Neural crest cell (in vitro differentiated cells): ENCODE results near the gene SLC2A5. TPM values are rescaled to one million over a fixed set of nuclear protein-coding genes. Genes with fewer than 3 reads are reported as not detected.
A peak's percentile ranks its signal among the peaks of the same experiment; 100 is the strongest.

Experiments used
- DNase-seq: peaks from one replicate; pipeline ENCODE4 v3.0.0; 2021; ENCODE audit warnings: low read depth, mixed read lengths, low spot score
- H3K27ac Mint-ChIP-seq: one replicate; pipeline ENCODE4 v1.8.0; 2021; ENCODE audit warnings: mild to moderate bottlenecking, mixed read lengths; ENCODE audit not compliant: unreplicated experiment
- H3K27me3 Mint-ChIP-seq: 2 replicates; pipeline ENCODE4 v1.8.0; 2021; ENCODE audit warnings: low read depth, mild to moderate bottlenecking, mixed read lengths
- H3K36me3 Mint-ChIP-seq: 2 replicates; pipeline ENCODE4 v1.8.0; 2021; ENCODE audit warnings: low read depth, mild to moderate bottlenecking, mixed read lengths
- H3K4me1 Mint-ChIP-seq: 2 replicates; pipeline ENCODE4 v1.8.0; 2021; ENCODE audit warnings: mixed read lengths
- H3K4me3 Mint-ChIP-seq: one replicate; pipeline ENCODE4 v1.8.0; 2021; ENCODE audit warnings: mild to moderate bottlenecking, mixed read lengths
- H3K9me3 Mint-ChIP-seq: 2 replicates; pipeline ENCODE4 v1.8.0; 2021; ENCODE audit warnings: mixed read lengths
- total RNA-seq: library from RNA; stranded (reverse); gene quantifications from 2 replicates; pipeline ENCODE4 v1.2.1, GENCODE V29; 2021
- TF ChIP-seq, protein P1 (sequence below): fragments of 200-600 bp; sonication (generic); conservative IDR thresholded peaks from 2 replicates; pipeline ENCODE4 v1.5.0; 2021; ENCODE audit warnings: antibody characterized with exemption, mild to moderate bottlenecking

SLC2A5 gene
- total RNA-seq, 1 donor from 2014 or later = not detected

DNA sequence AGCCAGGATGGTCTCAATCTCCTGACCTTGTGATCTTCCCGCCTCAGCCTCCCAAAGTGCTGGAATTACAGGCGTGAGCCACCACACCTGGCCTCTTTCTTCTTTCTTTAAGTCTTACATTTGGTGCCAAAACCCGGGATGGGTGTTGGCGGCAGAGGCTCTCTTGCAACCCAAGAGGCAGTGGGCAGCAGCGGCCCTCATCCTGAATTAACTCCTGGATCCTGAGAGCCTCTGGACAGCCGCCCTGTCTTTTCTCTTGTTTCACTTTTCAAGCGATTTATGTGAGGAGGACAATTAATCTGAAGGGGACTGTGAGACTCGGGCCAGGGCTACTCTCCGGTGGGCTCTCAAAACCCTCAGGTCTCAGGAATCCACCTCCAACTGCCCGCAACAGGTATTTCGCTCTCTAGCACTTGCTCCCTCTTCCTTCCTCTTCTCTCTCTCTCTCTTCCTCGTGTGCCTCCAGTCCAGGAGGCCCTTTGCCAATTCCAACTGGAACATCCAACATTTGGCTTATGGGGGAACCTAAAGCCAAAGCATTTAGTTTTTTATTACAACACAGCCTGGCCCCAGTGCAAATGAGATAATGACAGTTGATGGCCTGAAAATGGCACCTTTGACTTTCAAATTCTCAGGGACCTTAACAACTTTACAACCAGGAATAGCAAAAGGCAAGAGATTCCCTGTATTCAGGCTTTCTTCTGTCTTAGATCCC, 18.1 kb upstream of the SLC2A5 start:
- peaks cover 2% of the 10 kb centered on the region for H3K9me3 Mint-ChIP-seq
- TF ChIP-seq, protein P1, sequence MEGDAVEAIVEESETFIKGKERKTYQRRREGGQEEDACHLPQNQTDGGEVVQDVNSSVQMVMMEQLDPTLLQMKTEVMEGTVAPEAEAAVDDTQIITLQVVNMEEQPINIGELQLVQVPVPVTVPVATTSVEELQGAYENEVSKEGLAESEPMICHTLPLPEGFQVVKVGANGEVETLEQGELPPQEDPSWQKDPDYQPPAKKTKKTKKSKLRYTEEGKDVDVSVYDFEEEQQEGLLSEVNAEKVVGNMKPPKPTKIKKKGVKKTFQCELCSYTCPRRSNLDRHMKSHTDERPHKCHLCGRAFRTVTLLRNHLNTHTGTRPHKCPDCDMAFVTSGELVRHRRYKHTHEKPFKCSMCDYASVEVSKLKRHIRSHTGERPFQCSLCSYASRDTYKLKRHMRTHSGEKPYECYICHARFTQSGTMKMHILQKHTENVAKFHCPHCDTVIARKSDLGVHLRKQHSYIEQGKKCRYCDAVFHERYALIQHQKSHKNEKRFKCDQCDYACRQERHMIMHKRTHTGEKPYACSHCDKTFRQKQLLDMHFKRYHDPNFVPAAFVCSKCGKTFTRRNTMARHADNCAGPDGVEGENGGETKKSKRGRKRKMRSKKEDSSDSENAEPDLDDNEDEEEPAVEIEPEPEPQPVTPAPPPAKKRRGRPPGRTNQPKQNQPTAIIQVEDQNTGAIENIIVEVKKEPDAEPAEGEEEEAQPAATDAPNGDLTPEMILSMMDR = no peak
- H3K36me3 Mint-ChIP-seq = peaks cover 3% of the 10 kb centered on the region
- H3K4me3 Mint-ChIP-seq = no peak overlapping the region
- H3K4me1 Mint-ChIP-seq = no peaks in the 10 kb centered on the region
- H3K27me3 Mint-ChIP-seq = peaks cover 4% of the 10 kb centered on the region
- no peak for DNase-seq
- peak overlapping the region; percentile 54 for H3K27ac Mint-ChIP-seq

DNA sequence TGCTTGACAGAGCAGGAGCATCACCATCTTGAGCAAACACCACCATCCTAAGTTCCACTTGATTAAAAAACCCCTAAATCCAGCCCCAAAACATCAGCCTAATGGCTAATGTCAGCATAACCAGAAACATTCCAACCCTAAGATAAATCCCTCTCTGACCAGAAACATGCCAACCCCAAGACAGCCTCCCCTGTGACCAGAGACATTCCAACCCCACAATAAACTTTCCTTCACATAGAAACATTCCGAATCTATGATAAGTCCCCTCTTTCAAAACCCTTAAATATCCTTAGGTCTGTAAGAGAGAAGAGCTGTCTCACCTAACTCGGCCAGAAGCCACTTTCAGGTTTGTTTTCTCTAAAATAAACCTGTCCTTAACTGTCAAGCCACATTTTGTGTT, 17.4 kb upstream of the SLC2A5 start:
- H3K4me3 Mint-ChIP-seq = no peak overlapping the region

DNA sequence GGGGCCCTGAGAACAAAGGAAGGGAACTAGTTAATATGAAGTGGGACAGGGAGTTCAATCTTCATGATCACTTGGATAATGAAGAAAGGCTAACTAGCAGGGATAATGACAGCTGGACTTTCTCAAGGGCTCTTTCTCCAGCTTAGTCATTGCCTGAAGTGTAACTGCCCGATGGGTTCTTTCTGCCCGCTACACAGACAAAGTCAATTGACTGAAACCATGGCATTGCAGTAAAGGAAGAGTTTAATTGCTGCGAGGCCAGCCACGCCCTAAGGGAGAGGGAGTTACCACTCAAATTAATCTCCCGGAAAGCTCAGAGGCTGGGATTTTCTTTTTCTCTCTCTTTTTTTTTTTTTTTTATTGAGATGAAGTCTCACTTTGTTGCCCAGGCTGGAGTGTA, 16.6 kb upstream of the SLC2A5 start:
- DNase-seq = no peak
- Mint-ChIP-seq H3K4me1 (no peaks in the 10 kb centered on the region), H3K9me3 (peaks cover 2% of the 10 kb centered on the region), H3K4me3 (no peak overlapping the region), H3K36me3 (peaks cover 3% of the 10 kb centered on the region), H3K27ac (no peak overlapping the region), H3K27me3 (peaks cover 4% of the 10 kb centered on the region)
- TF ChIP-seq, protein P1 = no peak

More for the DNA sequence above, 17.4 kb upstream of the SLC2A5 start:
- no peak for DNase-seq
- TF ChIP-seq, protein P1 = no peak
- peaks cover 4% of the 10 kb centered on the region for H3K27me3 Mint-ChIP-seq
- no peak overlapping the region for H3K27ac Mint-ChIP-seq
- no peaks in the 10 kb centered on the region for H3K4me1 Mint-ChIP-seq
- peaks cover 3% of the 10 kb centered on the region for H3K36me3 Mint-ChIP-seq
- peaks cover 2% of the 10 kb centered on the region for H3K9me3 Mint-ChIP-seq

DNA sequence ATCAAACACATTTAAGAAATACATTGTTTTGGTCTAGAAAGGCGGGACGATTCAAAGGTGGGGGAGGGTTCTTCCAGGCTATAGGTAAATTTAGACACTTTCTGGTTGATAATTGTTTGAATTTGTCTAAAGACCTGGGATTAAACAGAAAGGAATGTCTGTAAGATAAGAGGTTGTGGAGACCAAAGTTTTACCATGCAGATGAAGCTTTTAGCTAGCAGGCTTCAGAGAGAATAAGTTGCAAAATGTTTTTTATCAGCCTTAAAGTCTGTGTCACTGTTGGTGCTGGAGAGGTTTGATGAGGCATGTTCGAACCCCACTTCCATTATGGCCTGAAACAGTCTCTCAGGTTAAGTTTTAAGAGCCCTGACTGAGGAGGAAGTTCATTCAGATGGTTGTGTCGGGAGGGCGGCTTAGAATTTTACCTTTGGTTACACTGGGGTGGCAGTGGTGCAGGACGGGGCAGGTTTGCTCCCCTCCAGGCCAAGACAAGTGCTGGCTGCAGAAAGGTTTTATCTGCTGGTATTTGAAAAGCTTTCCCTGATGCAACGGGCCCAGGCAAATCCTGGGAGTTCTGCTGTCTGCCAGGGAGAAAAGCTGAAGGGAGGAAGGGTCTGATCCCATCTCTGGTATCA, 16.0 kb upstream of the SLC2A5 start:
- no peak overlapping the region for H3K27ac Mint-ChIP-seq
- peaks cover 3% of the 10 kb centered on the region for H3K36me3 Mint-ChIP-seq
- H3K27me3 Mint-ChIP-seq = peaks cover 4% of the 10 kb centered on the region
- H3K4me1 Mint-ChIP-seq = no peaks in the 10 kb centered on the region
- DNase-seq = no peak
- TF ChIP-seq, protein P1 = no peak
- peaks cover 2% of the 10 kb centered on the region for H3K9me3 Mint-ChIP-seq
- H3K4me3 Mint-ChIP-seq = no peak overlapping the region

DNA sequence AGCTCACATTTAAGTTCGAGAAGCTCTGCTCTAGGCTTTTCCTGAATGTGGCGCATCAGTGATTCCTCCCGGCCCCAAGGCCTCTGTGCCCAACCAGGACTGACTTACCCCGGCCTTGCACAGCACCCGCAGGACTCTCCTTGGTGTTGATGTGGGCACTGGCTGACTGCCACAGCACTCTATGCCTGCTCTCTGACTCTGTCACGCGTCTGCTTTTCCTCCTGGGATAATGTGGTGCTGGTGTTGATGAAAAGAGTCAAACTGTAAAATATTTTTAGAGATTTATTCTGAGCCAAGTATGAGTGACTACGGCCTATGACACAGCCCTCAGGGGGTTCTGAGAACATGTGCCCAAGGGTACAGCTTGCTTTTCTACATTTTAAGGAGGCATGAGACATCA, 15.5 kb upstream of the SLC2A5 start:
- no peak overlapping the region for H3K27ac Mint-ChIP-seq
- no peak overlapping the region for H3K4me3 Mint-ChIP-seq
- H3K4me1 Mint-ChIP-seq = no peaks in the 10 kb centered on the region
- TF ChIP-seq, protein P1 = no peak
- peaks cover 2% of the 10 kb centered on the region for H3K9me3 Mint-ChIP-seq
- H3K36me3 Mint-ChIP-seq = peaks cover 3% of the 10 kb centered on the region
- peaks cover 4% of the 10 kb centered on the region for H3K27me3 Mint-ChIP-seq
- no peak for DNase-seq
